Natural killer cell treated with Interleukin-12 subunit alpha and Interleukin-12 subunit beta and Interleukin-15 and Interleukin-18, amount 100 ng/mL, for 72 hours (primary cell): Measurements from ENCODE around the gene KCNJ10. TPM values are rescaled to one million over a fixed set of nuclear protein-coding genes. Genes with fewer than 3 reads are reported as not detected.

Source experiments
- ATAC-seq, 2 donors: fragments of 150-1000 bp; cut with Tn5 transposase in 1 of 2; sonication (Bioruptor Pico), chemical (Tn5 transposase) in 1 of 2; 2 replicates each; pipeline ENCODE4 v1.10.0; 2021
- DNase-seq: peaks from one replicate; pipeline ENCODE4 v3.0.0; 2022; ENCODE audit warnings: low spot score
- H3K27ac Mint-ChIP-seq, 2 donors: 1 replicate in 1 of 2; 2 replicates in 1 of 2; pipeline ENCODE4 v1.8.0; 2022; ENCODE audit warnings: mixed read lengths in 2 of 2, mild to moderate bottlenecking in 1 of 2, moderate library complexity in 1 of 2
- H3K27me3 Mint-ChIP-seq, 2 donors: 1 replicate in 1 of 2; 2 replicates in 1 of 2; pipeline ENCODE4 v1.8.0; 2022; ENCODE audit warnings: mixed read lengths in 2 of 2
- H3K36me3 Mint-ChIP-seq: one replicate; pipeline ENCODE4 v1.8.0; 2022; ENCODE audit warnings: mixed read lengths
- H3K4me1 Mint-ChIP-seq, 2 donors: 1 replicate in 1 of 2; 2 replicates in 1 of 2; pipeline ENCODE4 v1.8.0; 2022; ENCODE audit warnings: low read depth in 2 of 2, mixed read lengths in 2 of 2, mild to moderate bottlenecking in 1 of 2
- H3K4me3 Mint-ChIP-seq: one replicate; pipeline ENCODE4 v1.8.0; 2022; ENCODE audit warnings: mixed read lengths
- H3K9me3 Mint-ChIP-seq: 2 replicates; pipeline ENCODE4 v1.8.0; 2022; ENCODE audit warnings: mixed read lengths
- total RNA-seq, 2 donors: library from RNA; stranded (reverse); gene quantifications; one replicate each; pipeline ENCODE4 v1.2.3, GENCODE V29; 2022

Gene KCNJ10
- total RNA-seq, 2 donors from 2014 or later, result 0.50 TPM; not detected in 1

- H3K27ac Mint-ChIP-seq, result no peak overlapping the region
- no peaks in the 10 kb centered on the region for H3K4me1 Mint-ChIP-seq
- peaks cover 24 to 26% of the 10 kb centered on the region in 2 donors for H3K27me3 Mint-ChIP-seq
- no peak overlapping the region for H3K4me3 Mint-ChIP-seq
- DNase-seq (no peak), ATAC-seq (peak; percentile 37 to 38)
- H3K36me3 Mint-ChIP-seq, result no peaks in the 10 kb centered on the region
- no peaks in the 10 kb centered on the region for H3K9me3 Mint-ChIP-seq
Observed at GRCh38 chr1:159972443-159973205, 97.3 kb downstream of the KCNJ10 start.

- Mint-ChIP-seq H3K27me3 (peaks cover 22 to 41% of the 10 kb centered on the region in 2 donors), H3K36me3 (no peaks in the 10 kb centered on the region), H3K4me3 (no peak overlapping the region), H3K4me1 (no peaks in the 10 kb centered on the region), H3K27ac (no peak overlapping the region), H3K9me3 (no peaks in the 10 kb centered on the region)
- ATAC-seq, result no peak
- no peak for DNase-seq
Observed at GRCh38 chr1:159970932-159971342, 99.0 kb downstream of the KCNJ10 start.

GRCh38 chr1:159968901-159969300 is 101.1 kb downstream of the KCNJ10 start:
- Mint-ChIP-seq H3K27ac (no peak overlapping the region), H3K9me3 (no peaks in the 10 kb centered on the region), H3K36me3 (no peaks in the 10 kb centered on the region), H3K4me1 (no peaks in the 10 kb centered on the region), H3K4me3 (no peak overlapping the region), H3K27me3 (peaks cover 30 to 55% of the 10 kb centered on the region in 2 donors)
- no peak for DNase-seq
- ATAC-seq, result no peak

- Mint-ChIP-seq H3K27ac (no peak overlapping the region), H3K4me3 (no peak overlapping the region), H3K9me3 (no peaks in the 10 kb centered on the region)
Observed at GRCh38 chr1:159965263-159965662, 104.7 kb downstream of the KCNJ10 start.

GRCh38 chr1:159964144-159964543 is 105.8 kb downstream of the KCNJ10 start:
- Mint-ChIP-seq H3K4me1 (peaks cover 2 to 6% of the 10 kb centered on the region in 2 donors), H3K36me3 (no peaks in the 10 kb centered on the region), H3K4me3 (no peak overlapping the region), H3K27me3 (peaks cover 34 to 44% of the 10 kb centered on the region in 2 donors), H3K27ac (no peak overlapping the region), H3K9me3 (no peaks in the 10 kb centered on the region)
- DNase-seq, result no peak
- no peak for ATAC-seq

More at GRCh38 chr1:159965263-159965662, 104.7 kb downstream of the KCNJ10 start:
- DNase-seq (no peak), ATAC-seq (no peak)
- no peaks in the 10 kb centered on the region for H3K36me3 Mint-ChIP-seq
- no peaks in the 10 kb centered on the region for H3K4me1 Mint-ChIP-seq
- peaks cover 29 to 46% of the 10 kb centered on the region in 2 donors for H3K27me3 Mint-ChIP-seq

GRCh38 chr1:159962176-159962575 is 107.8 kb downstream of the KCNJ10 start:
- DNase-seq (no peak), ATAC-seq (no peak)
- no peaks in the 10 kb centered on the region for H3K36me3 Mint-ChIP-seq
- peaks cover 7 to 11% of the 10 kb centered on the region in 2 donors for H3K4me1 Mint-ChIP-seq
- peaks cover 25 to 29% of the 10 kb centered on the region in 2 donors for H3K27me3 Mint-ChIP-seq
- H3K4me3 Mint-ChIP-seq, result no peak overlapping the region
- no peak overlapping the region for H3K27ac Mint-ChIP-seq
- H3K9me3 Mint-ChIP-seq, result no peaks in the 10 kb centered on the region

GRCh38 chr1:159961636-159962035 is 108.3 kb downstream of the KCNJ10 start:
- H3K36me3 Mint-ChIP-seq, result no peaks in the 10 kb centered on the region
- peaks cover 7 to 11% of the 10 kb centered on the region in 2 donors for H3K4me1 Mint-ChIP-seq
- DNase-seq, result no peak
- no peak for ATAC-seq
- H3K9me3 Mint-ChIP-seq, result no peaks in the 10 kb centered on the region
- H3K4me3 Mint-ChIP-seq, result no peak overlapping the region
- H3K27me3 Mint-ChIP-seq, result peaks cover 21 to 25% of the 10 kb centered on the region in 2 donors
- H3K27ac Mint-ChIP-seq, result no peak overlapping the region

GRCh38 chr1:159960721-159961381 is 109.1 kb downstream of the KCNJ10 start:
- no peak for ATAC-seq

GRCh38 chr1:159959451-159959850 is 110.5 kb downstream of the KCNJ10 start:
- no peaks in the 10 kb centered on the region for H3K36me3 Mint-ChIP-seq

More at GRCh38 chr1:159960721-159961381, 109.1 kb downstream of the KCNJ10 start:
- no peaks in the 10 kb centered on the region for H3K9me3 Mint-ChIP-seq
- no peak overlapping the region for H3K4me3 Mint-ChIP-seq
- no peak overlapping the region for H3K27ac Mint-ChIP-seq
- H3K27me3 Mint-ChIP-seq, result peaks cover 21 to 22% of the 10 kb centered on the region in 2 donors
- no peaks in the 10 kb centered on the region for H3K36me3 Mint-ChIP-seq
- H3K4me1 Mint-ChIP-seq, result peaks cover 7 to 11% of the 10 kb centered on the region in 2 donors
- DNase-seq, result no peak

GRCh38 chr1:159958719-159959380 is 111.1 kb downstream of the KCNJ10 start:
- Mint-ChIP-seq H3K9me3 (no peaks in the 10 kb centered on the region), H3K4me3 (peak overlapping the region; percentile 49), H3K27me3 (peaks cover 22 to 25% of the 10 kb centered on the region in 2 donors), H3K36me3 (no peaks in the 10 kb centered on the region), H3K4me1 (peaks cover 7 to 11% of the 10 kb centered on the region in 2 donors), H3K27ac (no peak overlapping the region)
- DNase-seq (no peak), ATAC-seq (peak; percentile 70 to 85)

More at GRCh38 chr1:159959451-159959850, 110.5 kb downstream of the KCNJ10 start:
- Mint-ChIP-seq H3K27ac (no peak overlapping the region), H3K9me3 (no peaks in the 10 kb centered on the region), H3K4me1 (peaks cover 7 to 11% of the 10 kb centered on the region in 2 donors), H3K27me3 (peaks cover 18 to 21% of the 10 kb centered on the region in 2 donors), H3K4me3 (peak overlapping the region; percentile 49)
- DNase-seq (no peak), ATAC-seq (peak in 1 of 2 donors; percentile 20)

GRCh38 chr1:159957824-159958268 is 112.1 kb downstream of the KCNJ10 start:
- no peaks in the 10 kb centered on the region for H3K9me3 Mint-ChIP-seq
- H3K4me1 Mint-ChIP-seq, result peaks cover 7 to 11% of the 10 kb centered on the region in 2 donors
- no peak for DNase-seq
- H3K4me3 Mint-ChIP-seq, result no peak overlapping the region
- H3K27me3 Mint-ChIP-seq, result peaks cover 29 to 31% of the 10 kb centered on the region in 2 donors
- H3K36me3 Mint-ChIP-seq, result no peaks in the 10 kb centered on the region
- no peak overlapping the region for H3K27ac Mint-ChIP-seq
- no peak for ATAC-seq

GRCh38 chr1:159955456-159955855 is 114.5 kb downstream of the KCNJ10 start:
- peaks cover 7 to 11% of the 10 kb centered on the region in 2 donors for H3K4me1 Mint-ChIP-seq
- no peak overlapping the region for H3K4me3 Mint-ChIP-seq
- no peak overlapping the region for H3K27ac Mint-ChIP-seq
- no peak for ATAC-seq
- H3K27me3 Mint-ChIP-seq, result peaks cover 37 to 39% of the 10 kb centered on the region in 2 donors
- no peak for DNase-seq
- no peaks in the 10 kb centered on the region for H3K36me3 Mint-ChIP-seq
- H3K9me3 Mint-ChIP-seq, result no peaks in the 10 kb centered on the region

GRCh38 chr1:159953536-159954515 is 116.1 kb downstream of the KCNJ10 start, which contains the start of gene SLAMF9:
TSS of gene SLAMF9 (minus strand) at chr1:159954237. CDS start at chr1:159954137, 100 bp downstream.
- peaks cover 31 to 37% of the 10 kb centered on the region in 2 donors for H3K27me3 Mint-ChIP-seq
- H3K9me3 Mint-ChIP-seq, result no peaks in the 10 kb centered on the region
- no peaks in the 10 kb centered on the region for H3K36me3 Mint-ChIP-seq
- no peak for DNase-seq
- H3K27ac Mint-ChIP-seq, result no peak within 1 kb of the TSS
- ATAC-seq, result no peak
- no peak within 1 kb of the TSS for H3K4me3 Mint-ChIP-seq
- peaks cover 2% of the 10 kb centered on the region in 2 donors for H3K4me1 Mint-ChIP-seq
